Measurements from ENCODE around the gene PLTP.

The PLTP gene

GRCh38 chr20:45893831-45894230, 18.1 kb downstream of the PLTP start:
- Histone ChIP-seq H3K4me1 (peaks cover 26 to 55% (median 39%) of the 10 kb centered on the region in 10 experiments), H3K4me2 (peak overlapping the region in 3 of 11 experiments; percentile 96 to 99 (median 97); a peak in 6 of 22 replicates), H3K9me3 (replicated peaks in 1 of 11) (no peaks in the 10 kb centered on the region), H3K36me3 (peaks cover 59 to 70% (median 63%) of the 10 kb centered on the region in 11 experiments), H3K27ac (0 out of 22 replicates have a peak overlapping the region, but pooled peaks of 1 of the 11 experiments have one; percentile 94), H4K20me1 (peaks cover 0 to 78% (median 18%) of the 10 kb centered on the region in 11 experiments; a peak in 11 of 22 replicates), H3K9ac (peak overlapping the region in 4 of 11 experiments; percentile 33 to 93 (median 88); a peak in 3 of 22 replicates), H3K4me3 (no peak overlapping the region), H3K27me3 (no peaks in the 10 kb centered on the region)
- TF ChIP-seq Cebpa-rat (IDR thresholded peaks at IDR 0.05): no peak

GRCh38 chr20:45892828-45893500, 19.0 kb downstream of the PLTP start:
- H3K4me1 ChIP-seq: peaks cover 34 to 62% (median 47%) of the 10 kb centered on the region in 10 experiments
- H3K27ac ChIP-seq: peak overlapping the region in 5 of 11 experiments; percentile 1 to 94 (median 86); a peak in 10 of 22 replicates
- TF ChIP-seq Cebpa-rat (IDR thresholded peaks at IDR 0.05): no peak
- H3K4me2 ChIP-seq: peak overlapping the region in 9 of 11 experiments; percentile 92 to 100 (median 98); a peak in 18 of 22 replicates
- H3K9ac ChIP-seq: peak overlapping the region in 8 of 11 experiments; percentile 86 to 93 (median 89); a peak in 12 of 22 replicates
- peaks cover 0 to 74% (median 19%) of the 10 kb centered on the region in 11 experiments; a peak in 11 of 22 replicates for H4K20me1 ChIP-seq
- no peaks in the 10 kb centered on the region for H3K27me3 ChIP-seq
- peak overlapping the region in 7 of 10 experiments; percentile 77 to 94 (median 87); a peak in 12 of 20 replicates for H3K4me3 ChIP-seq
- H3K9me3 ChIP-seq (replicated peaks in 1 of 11): no peaks in the 10 kb centered on the region
- peaks cover 50 to 67% (median 55%) of the 10 kb centered on the region in 11 experiments for H3K36me3 ChIP-seq

- 0 out of 22 replicates have a peak, but pooled peaks of 1 of the 11 experiments have one; percentile 10 for TF ChIP-seq Cebpa-rat (IDR thresholded peaks at IDR 0.05)
- Histone ChIP-seq H3K9ac (peak overlapping the region; percentile 84 to 93 (median 88)), H3K36me3 (peaks cover 47 to 67% (median 50%) of the 10 kb centered on the region in 11 experiments), H3K27ac (peak overlapping the region; percentile 72 to 94 (median 80); a peak in 20 of 22 replicates), H3K27me3 (no peaks in the 10 kb centered on the region), H3K4me1 (peaks cover 34 to 62% (median 48%) of the 10 kb centered on the region in 10 experiments), H4K20me1 (peaks cover 0 to 67% (median 22%) of the 10 kb centered on the region in 11 experiments; a peak in 10 of 22 replicates), H3K4me3 (peak overlapping the region; percentile 77 to 94 (median 86)), H3K9me3 (replicated peaks in 1 of 11) (no peaks in the 10 kb centered on the region), H3K4me2 (peak overlapping the region; percentile 92 to 100 (median 98))
These were observed 19.7 kb downstream of the PLTP start for GRCh38 chr20:45892049-45892825.

GRCh38 chr20:45890985-45891983, 20.7 kb downstream of the PLTP start, which contains the start of the genes CTSA and NEURL2:
CTSA (plus strand) TSS chr20:45891335; CDS start chr20:45891569, 234 bp downstream.
NEURL2 (minus strand) TSS chr20:45891208; CDS start chr20:45890991, 217 bp downstream.
- H3K4me3 ChIP-seq: peak within 1 kb of the TSS; percentile 77 to 94 (median 86)
- peaks cover 38 to 67% (median 50%) of the 10 kb centered on the region in 11 experiments for H3K36me3 ChIP-seq
- H3K4me2 ChIP-seq: peak within 1 kb of the TSS; percentile 92 to 100 (median 98)
- H4K20me1 ChIP-seq: peaks cover 0 to 67% (median 31%) of the 10 kb centered on the region in 11 experiments; a peak in 13 of 22 replicates
- H3K9ac ChIP-seq: peak within 1 kb of the TSS; percentile 84 to 93 (median 88)
- no peaks in the 10 kb centered on the region for H3K9me3 ChIP-seq (replicated peaks in 1 of 11)
- no peak for TF ChIP-seq Cebpa-rat (IDR thresholded peaks at IDR 0.05)
- no peaks in the 10 kb centered on the region for H3K27me3 ChIP-seq
- H3K27ac ChIP-seq: peak within 1 kb of the TSS; percentile 72 to 94 (median 80)
- H3K4me1 ChIP-seq: peaks cover 34 to 66% (median 48%) of the 10 kb centered on the region in 10 experiments

- Histone ChIP-seq H4K20me1 (peaks cover 0 to 61% (median 33%) of the 10 kb centered on the region in 11 experiments; a peak in 15 of 22 replicates), H3K27me3 (no peaks in the 10 kb centered on the region), H3K9me3 (replicated peaks in 1 of 11) (no peaks in the 10 kb centered on the region), H3K4me1 (peaks cover 34 to 75% (median 54%) of the 10 kb centered on the region in 10 experiments), H3K9ac (peak overlapping the region; percentile 84 to 93 (median 88)), H3K36me3 (peaks cover 28 to 64% (median 47%) of the 10 kb centered on the region in 11 experiments), H3K4me3 (peak overlapping the region; percentile 77 to 94 (median 86)), H3K4me2 (peak overlapping the region; percentile 92 to 100 (median 98)), H3K27ac (peak overlapping the region; percentile 72 to 94 (median 80))
- no peak for TF ChIP-seq Cebpa-rat (IDR thresholded peaks at IDR 0.05)
These were observed 21.6 kb downstream of the PLTP start for GRCh38 chr20:45890077-45890984.

GRCh38 chr20:45888681-45889080, 23.3 kb downstream of the PLTP start:
- no peak overlapping the region for H3K27ac ChIP-seq
- TF ChIP-seq Cebpa-rat (IDR thresholded peaks at IDR 0.05): no peak
- no peaks in the 10 kb centered on the region for H3K9me3 ChIP-seq (replicated peaks in 1 of 11)
- no peaks in the 10 kb centered on the region for H3K27me3 ChIP-seq
- H3K4me1 ChIP-seq: peaks cover 43 to 81% (median 69%) of the 10 kb centered on the region in 10 experiments
- H4K20me1 ChIP-seq: peaks cover 0 to 54% (median 20%) of the 10 kb centered on the region in 11 experiments; a peak in 16 of 22 replicates
- H3K4me3 ChIP-seq: no peak overlapping the region
- peak overlapping the region; percentile 23 to 100 (median 97); a peak in 16 of 22 replicates for H3K4me2 ChIP-seq
- peak overlapping the region in 2 of 11 experiments; percentile 9 to 22; a peak in 2 of 22 replicates for H3K9ac ChIP-seq
- H3K36me3 ChIP-seq: peaks cover 17 to 54% (median 39%) of the 10 kb centered on the region in 11 experiments

- H3K4me3 ChIP-seq: no peak within 1 kb of the TSS
- TF ChIP-seq Cebpa-rat (IDR thresholded peaks at IDR 0.05): no peak
- H3K27ac ChIP-seq: no peak within 1 kb of the TSS
- H3K9ac ChIP-seq: peak within 1 kb of the TSS in 4 of 11 experiments; percentile 0 to 9 (median 2); a peak in 3 of 22 replicates
- no peaks in the 10 kb centered on the region for H3K9me3 ChIP-seq (replicated peaks in 1 of 11)
- peaks cover 40 to 81% (median 65%) of the 10 kb centered on the region in 10 experiments for H3K4me1 ChIP-seq
- H3K4me2 ChIP-seq: peak within 1 kb of the TSS in 9 of 11 experiments; percentile 2 to 99 (median 96); a peak in 12 of 22 replicates
- peaks cover 19 to 54% (median 40%) of the 10 kb centered on the region in 11 experiments for H3K36me3 ChIP-seq
- H4K20me1 ChIP-seq: peaks cover 0 to 53% (median 24%) of the 10 kb centered on the region in 11 experiments; a peak in 15 of 22 replicates
- no peaks in the 10 kb centered on the region for H3K27me3 ChIP-seq
These were observed 24.6 kb downstream of the PLTP start, which contains the start of gene SPATA25 for GRCh38 chr20:45887346-45887715. SPATA25 (minus strand) TSS chr20:45887622; CDS start chr20:45887590, 32 bp downstream.
